Naive thymus-derived CD4-positive, alpha-beta T cell (primary cell): Measurements from ENCODE around the gene APLP1. TPM values are rescaled to one million over a fixed set of nuclear protein-coding genes. Genes with fewer than 3 reads are reported as not detected.
"Not testable (repeated sequence)": the region's sequence is repeated elsewhere in the genome, so short reads cannot be mapped to it uniquely, and the experiment has no call there.

Experiments
- ATAC-seq: fragments of 150-1000 bp; cut with Tn5 transposase; 2 replicates; pipeline ENCODE4 v1.10.0; 2021; ENCODE audit warnings: mild to moderate bottlenecking, moderate library complexity
- CTCF ChIA-PET: fragments of 350-600 bp; sonication (Branson Sonifier 250); formaldehyde crosslinking; loops from one replicate; lab custom pipeline; 2021; ENCODE audit warnings: antibody characterized with exemption; lab: Charles Lee
- POLR2A ChIA-PET: fragments of 350-600 bp; sonication (Branson Sonifier 250); formaldehyde crosslinking; loops from one replicate; lab custom pipeline; 2021; ENCODE audit warnings: antibody characterized with exemption, inconsistent platforms; lab: Charles Lee
- DNase-seq, 9 donors: peaks; one replicate each; pipeline versions ENCODE4 v3.0.0 to v3.0.0-alpha.2; 2020 to 2022; ENCODE audit warnings: mixed read lengths in 1 of 9
- H3K27ac ChIP-seq: one replicate; pipeline ENCODE4 v1.7.0; 2013; ENCODE audit warnings: mild to moderate bottlenecking, low read depth, low read length, moderate library complexity
- H3K27me3 ChIP-seq, 2 donors: one replicate each; pipeline ENCODE4 v1.7.0; 2013; ENCODE audit warnings: low read length in 2 of 2, mild to moderate bottlenecking in 2 of 2, moderate library complexity in 2 of 2; ENCODE audit not compliant: control insufficient read depth in 2 of 2, insufficient read depth in 2 of 2
- H3K36me3 ChIP-seq, 3 experiments: 1 replicate in 2 of 3; 2 replicates in 1 of 3; pipeline ENCODE4 v1.7.0; 2013; ENCODE audit warnings: low read length in 3 of 3, mild to moderate bottlenecking in 3 of 3, moderate library complexity in 1 of 3; ENCODE audit not compliant: insufficient read depth in 3 of 3, control insufficient read depth in 2 of 3
- H3K4me1 ChIP-seq, 2 donors: one replicate each; pipeline ENCODE4 v1.7.0; 2013; ENCODE audit warnings: low read length in 2 of 2, mild to moderate bottlenecking in 2 of 2, moderate library complexity in 1 of 2; ENCODE audit not compliant: control insufficient read depth in 2 of 2, insufficient read depth in 2 of 2
- H3K4me3 ChIP-seq: 2 replicates; pipeline ENCODE4 v1.7.0; 2013; ENCODE audit warnings: mild to moderate bottlenecking, low read length
- H3K9me3 ChIP-seq, 3 experiments: 1 replicate in 2 of 3; 2 replicates in 1 of 3; pipeline ENCODE4 v1.7.0; 2013; ENCODE audit warnings: low read length in 3 of 3; ENCODE audit not compliant: control insufficient read depth in 2 of 3
- H3K27ac Mint-ChIP-seq, 9 donors: one replicate each; pipeline ENCODE4 v1.8.0; 2020 to 2022; ENCODE audit warnings: mixed read lengths in 9 of 9, mild to moderate bottlenecking in 8 of 9, moderate library complexity in 5 of 9, inconsistent platforms in 2 of 9
- H3K27me3 Mint-ChIP-seq, 5 donors: one replicate each; pipeline ENCODE4 v1.8.0; 2021 to 2022; ENCODE audit warnings: mixed read lengths in 5 of 5, mild to moderate bottlenecking in 1 of 5
- H3K36me3 Mint-ChIP-seq, 5 donors: one replicate each; pipeline ENCODE4 v1.8.0; 2020 to 2022; ENCODE audit warnings: mixed read lengths in 5 of 5, mild to moderate bottlenecking in 3 of 5, inconsistent platforms in 1 of 5
- H3K4me1 Mint-ChIP-seq, 7 donors: one replicate each; pipeline ENCODE4 v1.8.0; 2020 to 2022; ENCODE audit warnings: mixed read lengths in 7 of 7, mild to moderate bottlenecking in 3 of 7, inconsistent platforms in 1 of 7
- H3K4me3 Mint-ChIP-seq, 10 donors: one replicate each; pipeline ENCODE4 v1.8.0; 2020 to 2022; ENCODE audit warnings: mild to moderate bottlenecking in 10 of 10, mixed read lengths in 10 of 10, moderate library complexity in 6 of 10, inconsistent platforms in 2 of 10
- H3K9me3 Mint-ChIP-seq, 11 donors: one replicate each; pipeline ENCODE4 v1.8.0; 2020 to 2022; ENCODE audit warnings: mixed read lengths in 11 of 11, mild to moderate bottlenecking in 4 of 11, inconsistent platforms in 1 of 11, moderate library complexity in 1 of 11
- intact Hi-C, 2 donors: fragments of 100-400 bp; cut with micrococcal nuclease; formaldehyde crosslinking; loops; one replicate each; pipeline ENCODE4 v1.15.1; 2023
- polyA plus RNA-seq, 2 donors: library from polyadenylated mRNA; unstranded; fragments of 300-500 nt; fragmentation: Illumina TruSeq; gene quantifications; one replicate each; pipeline ENCODE4 v1.2.3, GENCODE V29; 2021
- total RNA-seq, 6 experiments: library from RNA in 5 of 6; stranded (reverse) in 5 of 6; gene quantifications; 1 replicate in 5 of 6; 2 replicates in 1 of 6; pipeline ENCODE4 v1.2.3 and lab custom pipeline; 2021 to 2026

The APLP1 gene
- total and polyA plus RNA-seq, 7 experiments from 2014 or later = 2.4 TPM; not detected in 6

DNA sequence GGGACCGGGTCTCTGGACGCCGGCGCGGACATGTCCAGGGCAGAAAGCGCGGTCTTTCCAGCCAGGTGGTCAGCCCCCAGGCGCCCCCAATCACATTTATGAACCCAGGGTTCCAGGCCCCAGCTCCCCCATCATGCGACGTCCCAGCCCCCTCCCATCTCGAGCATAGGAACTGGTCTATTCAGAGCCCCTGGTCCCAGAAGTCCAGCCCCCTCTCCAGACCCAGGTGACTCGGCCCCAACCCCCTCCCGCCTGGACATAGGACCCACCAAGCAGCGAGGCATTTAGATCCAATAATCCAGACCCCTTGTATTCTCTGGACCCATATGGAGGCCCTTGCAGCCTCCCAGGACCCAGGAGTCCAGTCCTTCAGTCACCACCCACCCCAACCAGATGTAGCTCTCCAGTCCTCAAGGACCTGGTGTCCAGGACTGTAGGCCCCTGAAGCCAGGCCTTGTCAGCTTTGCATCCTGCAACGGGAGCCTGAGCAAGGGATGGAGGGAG lies 501 bp downstream of the APLP1 start:
- no peaks in the 10 kb centered on the region for H3K36me3 ChIP-seq
- no peaks in the 10 kb centered on the region for H3K9me3 ChIP-seq
- ChIA-PET CTCF (no interaction called here), POLR2A (interaction anchor here (1.2 kb wide), 1 partner anchor 29 kb away, joined by 5 read pairs; no protein-coding TSS in a partner anchor)
- Mint-ChIP-seq H3K4me1 (peaks cover 13 to 22% (median 17%) of the 10 kb centered on the region in 7 donors), H3K4me3 (peak overlapping the region; percentile 21 to 92 (median 72)), H3K9me3 (peaks cover 0 to 6% (median 0%) of the 10 kb centered on the region in 11 donors), H3K27me3 (peaks cover 22 to 58% (median 41%) of the 10 kb centered on the region in 5 donors), H3K27ac (peak overlapping the region in 1 of 9 donors; percentile 30), H3K36me3 (peaks cover 0 to 8% (median 0%) of the 10 kb centered on the region in 5 donors)
- intact Hi-C loops = loop anchor here (1.0 to 5.0 kb wide), 9 partner anchors 10 to 221 kb away; partner anchors contain the start of genes ARHGAP33 (in 2 of the 2), ALKBH6 (in 1 of the 2), COX6B1 (in 1 of the 2) and HCST (in 1 of the 2)
- H3K27me3 ChIP-seq = peaks cover 5 to 7% of the 10 kb centered on the region in 2 donors
- peaks cover 16 to 18% of the 10 kb centered on the region in 2 donors for H3K4me1 ChIP-seq
- ATAC-seq (no peak), DNase-seq (no peak)
- no peak overlapping the region for H3K4me3 ChIP-seq
- H3K27ac ChIP-seq = no peak overlapping the region

DNA sequence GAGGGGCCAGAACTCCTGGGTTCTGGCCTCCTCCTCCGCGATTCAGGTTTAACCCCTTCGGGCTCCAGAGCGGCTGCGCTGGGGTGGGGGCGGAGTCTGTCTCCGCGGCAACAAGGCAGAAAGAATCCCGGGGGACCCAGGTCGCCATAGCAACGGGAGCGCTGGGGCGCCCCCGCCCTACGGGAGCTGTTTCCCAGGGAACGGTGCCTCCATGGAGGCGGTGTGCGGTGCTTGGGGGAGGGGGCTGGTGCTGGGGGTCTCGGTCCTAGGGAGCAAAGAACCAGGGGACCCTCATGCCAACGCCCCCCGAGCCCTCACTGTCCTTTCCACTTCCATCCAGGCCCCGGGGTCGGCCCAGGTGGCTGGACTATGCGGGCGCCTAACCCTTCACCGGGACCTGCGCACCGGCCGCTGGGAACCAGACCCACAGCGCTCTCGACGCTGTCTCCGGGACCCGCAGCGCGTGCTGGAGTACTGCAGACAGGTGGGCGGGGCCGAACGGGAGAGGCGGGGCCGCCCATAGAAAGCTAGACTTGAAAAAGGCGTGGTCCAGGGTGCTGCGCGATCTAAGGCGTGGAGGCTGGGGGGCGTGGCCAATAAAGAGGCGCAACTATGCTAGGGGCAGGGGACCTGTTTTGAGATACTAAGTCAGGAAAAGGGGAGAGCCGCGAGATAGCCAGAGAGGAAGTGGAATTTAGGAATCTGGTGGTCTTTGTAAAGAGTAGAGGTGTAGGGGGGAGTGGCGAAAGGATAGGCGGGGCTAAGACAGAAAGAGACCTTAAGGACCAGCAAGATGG lies 1.2 kb downstream of the APLP1 start:
- Mint-ChIP-seq H3K27me3 (peaks cover 22 to 57% (median 42%) of the 10 kb centered on the region in 5 donors), H3K27ac (peak overlapping the region in 5 of 9 donors; percentile 12 to 68 (median 53)), H3K36me3 (peaks cover 0 to 8% (median 0%) of the 10 kb centered on the region in 5 donors), H3K4me1 (peaks cover 13 to 22% (median 17%) of the 10 kb centered on the region in 7 donors), H3K4me3 (peak overlapping the region; percentile 75 to 92 (median 82)), H3K9me3 (peaks cover 0 to 7% (median 0%) of the 10 kb centered on the region in 11 donors)
- DNase-seq = peak; percentile 55 to 88 (median 78)
- Histone ChIP-seq H3K4me3 (no peak overlapping the region), H3K9me3 (no peaks in the 10 kb centered on the region), H3K27me3 (peaks cover 5 to 7% of the 10 kb centered on the region in 2 donors), H3K36me3 (no peaks in the 10 kb centered on the region), H3K4me1 (peaks cover 16 to 18% of the 10 kb centered on the region in 2 donors), H3K27ac (no peak overlapping the region)
- intact Hi-C loops = loop anchor here (1.0 to 5.0 kb wide), 8 partner anchors 33 to 221 kb away; partner anchors contain the start of genes ARHGAP33 (in 2 of the 2), ALKBH6 (in 1 of the 2), COX6B1 (in 1 of the 2) and HCST (in 1 of the 2)
- peak; percentile 95 for ATAC-seq
- ChIA-PET POLR2A (interaction anchor here (1.2 kb wide), 1 partner anchor 29 kb away, joined by 5 read pairs; no protein-coding TSS in a partner anchor), CTCF (no interaction called here)

DNA sequence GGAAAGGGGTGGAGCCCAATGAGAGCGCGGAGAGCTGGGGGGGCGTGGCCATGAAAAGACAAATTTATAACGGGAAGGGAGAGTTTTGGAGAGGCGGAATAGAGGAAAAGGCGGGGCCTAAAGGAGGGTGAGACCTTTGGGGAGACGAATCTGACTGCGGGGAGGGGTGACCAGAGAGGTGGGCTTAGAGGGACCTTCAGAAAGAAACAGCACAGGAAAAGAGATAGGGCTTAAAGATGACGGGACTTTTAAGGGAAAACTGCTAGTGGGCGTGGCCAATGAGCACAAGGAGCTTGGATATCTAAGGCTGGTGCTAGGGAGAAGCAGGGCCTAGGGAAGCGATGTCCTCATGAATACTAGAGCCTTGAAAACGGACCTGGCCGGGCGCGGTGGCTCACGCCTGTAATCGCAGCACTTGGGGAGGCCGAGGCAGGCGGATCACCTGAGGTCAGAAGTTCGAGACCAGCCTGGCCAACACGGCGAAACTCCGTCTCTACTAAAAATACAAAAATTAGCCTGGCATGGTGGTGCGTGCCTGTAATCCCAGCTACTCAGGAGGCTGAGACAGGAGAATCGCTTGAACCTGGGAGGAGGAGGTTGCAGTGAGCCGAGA lies 1.9 kb downstream of the APLP1 start:
- H3K27ac Mint-ChIP-seq = peak overlapping the region in 4 of 9 donors; percentile 20 to 68 (median 53)
- not testable (repeated sequence) for H3K27me3 ChIP-seq

DNA sequence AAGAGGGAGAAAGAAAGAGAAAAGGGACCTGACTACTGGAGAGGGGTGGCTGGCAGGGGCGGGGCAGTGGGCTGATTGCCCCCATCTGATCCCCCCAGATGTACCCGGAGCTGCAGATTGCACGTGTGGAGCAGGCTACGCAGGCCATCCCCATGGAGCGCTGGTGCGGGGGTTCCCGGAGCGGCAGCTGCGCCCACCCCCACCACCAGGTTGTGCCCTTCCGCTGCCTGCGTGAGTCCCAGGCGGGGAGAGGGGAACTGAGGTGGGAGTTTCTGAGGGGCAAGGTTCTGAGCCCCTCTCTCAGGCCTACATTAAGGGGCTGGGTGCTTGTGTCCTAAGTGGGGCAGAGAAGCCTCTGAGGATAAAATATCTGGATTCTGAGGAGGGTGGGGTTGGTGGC lies 2.4 kb downstream of the APLP1 start:
- peak overlapping the region in 2 of 10 donors; percentile 16 to 23 for H3K4me3 Mint-ChIP-seq
- peaks cover 22 to 49% (median 42%) of the 10 kb centered on the region in 5 donors for H3K27me3 Mint-ChIP-seq
- no peak overlapping the region for H3K27ac Mint-ChIP-seq
- ChIA-PET POLR2A (no interaction called here), CTCF (no interaction called here)
- ATAC-seq (no peak), DNase-seq (no peak)
- Histone ChIP-seq H3K27ac (no peak overlapping the region), H3K4me3 (no peak overlapping the region), H3K36me3 (no peaks in the 10 kb centered on the region), H3K4me1 (peaks cover 16 to 18% of the 10 kb centered on the region in 2 donors), H3K9me3 (no peaks in the 10 kb centered on the region), H3K27me3 (peaks cover 5 to 7% of the 10 kb centered on the region in 2 donors)
- H3K36me3 Mint-ChIP-seq = peaks cover 0 to 1% (median 0%) of the 10 kb centered on the region in 5 donors
- peaks cover 0 to 4% (median 0%) of the 10 kb centered on the region in 11 donors for H3K9me3 Mint-ChIP-seq
- H3K4me1 Mint-ChIP-seq = peaks cover 13 to 23% (median 17%) of the 10 kb centered on the region in 7 donors
- intact Hi-C loops = no loop called here

More for the DNA sequence above, 1.9 kb downstream of the APLP1 start:
- Mint-ChIP-seq H3K4me3 (peak overlapping the region; percentile 75 to 92 (median 82)), H3K27me3 (peaks cover 22 to 55% (median 42%) of the 10 kb centered on the region in 5 donors), H3K4me1 (peaks cover 13 to 23% (median 17%) of the 10 kb centered on the region in 7 donors)
- H3K4me3 ChIP-seq, H3K36me3 ChIP-seq, H3K36me3 Mint-ChIP-seq, POLR2A ChIA-PET, H3K9me3 ChIP-seq, DNase-seq, H3K9me3 Mint-ChIP-seq, H3K27ac ChIP-seq, ATAC-seq, CTCF ChIA-PET, intact Hi-C loops: not testable (repeated sequence)
- peaks cover 16 to 18% of the 10 kb centered on the region in 2 donors for H3K4me1 ChIP-seq

DNA sequence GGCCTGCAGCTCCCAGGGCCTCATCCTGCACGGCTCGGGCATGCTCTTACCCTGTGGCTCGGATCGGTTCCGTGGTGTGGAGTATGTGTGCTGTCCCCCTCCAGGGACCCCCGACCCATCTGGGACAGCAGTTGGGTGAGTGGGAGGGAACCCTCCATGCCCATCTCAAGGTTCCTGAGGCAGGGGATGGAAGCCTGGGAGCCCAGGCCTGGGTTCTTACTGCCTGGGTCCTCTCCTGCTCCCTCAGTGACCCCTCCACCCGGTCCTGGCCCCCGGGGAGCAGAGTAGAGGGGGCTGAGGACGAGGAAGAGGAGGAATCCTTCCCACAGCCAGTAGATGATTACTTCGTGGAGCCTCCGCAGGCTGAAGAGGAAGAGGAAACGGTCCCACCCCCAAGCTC lies 3.2 kb downstream of the APLP1 start:
- H3K27me3 Mint-ChIP-seq = peaks cover 19 to 48% (median 39%) of the 10 kb centered on the region in 5 donors
- H3K36me3 Mint-ChIP-seq = peaks cover 0 to 6% (median 0%) of the 10 kb centered on the region in 5 donors
- Histone ChIP-seq H3K27me3 (peaks cover 5 to 7% of the 10 kb centered on the region in 2 donors), H3K27ac (no peak overlapping the region), H3K4me3 (no peak overlapping the region), H3K4me1 (peaks cover 16 to 18% of the 10 kb centered on the region in 2 donors), H3K36me3 (no peaks in the 10 kb centered on the region), H3K9me3 (no peaks in the 10 kb centered on the region)
- peaks cover 13 to 23% (median 17%) of the 10 kb centered on the region in 7 donors for H3K4me1 Mint-ChIP-seq
- no peak for ATAC-seq
- H3K27ac Mint-ChIP-seq = no peak overlapping the region
- H3K4me3 Mint-ChIP-seq = no peak overlapping the region
- POLR2A ChIA-PET = no interaction called here
- no peak for DNase-seq
- CTCF ChIA-PET = no interaction called here
- intact Hi-C loops = no loop called here
- peaks cover 0 to 4% (median 0%) of the 10 kb centered on the region in 11 donors for H3K9me3 Mint-ChIP-seq

DNA sequence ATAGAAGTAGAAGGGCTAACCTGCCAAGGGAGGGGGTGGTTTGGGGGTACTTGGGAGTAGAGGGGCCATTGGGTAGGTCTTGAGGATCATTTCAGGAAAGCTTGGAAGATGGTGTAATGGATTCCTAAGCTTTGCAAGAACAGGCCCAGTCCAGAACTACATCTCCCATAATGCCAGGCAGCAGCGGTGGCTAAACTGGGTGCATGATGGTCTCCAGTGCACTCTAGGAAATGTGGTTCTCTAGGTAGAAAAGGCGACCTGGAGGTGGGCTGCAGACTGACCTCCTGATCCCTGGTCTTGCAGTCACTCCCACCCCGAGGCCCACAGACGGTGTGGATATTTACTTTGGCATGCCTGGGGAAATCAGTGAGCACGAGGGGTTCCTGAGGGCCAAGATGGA lies 3.8 kb downstream of the APLP1 start:
- H3K4me3 ChIP-seq = no peak overlapping the region
- H3K4me1 ChIP-seq = peaks cover 16 to 18% of the 10 kb centered on the region in 2 donors
- H3K4me3 Mint-ChIP-seq = no peak overlapping the region
- no peaks in the 10 kb centered on the region for H3K9me3 ChIP-seq
- intact Hi-C loops = no loop called here
- ChIA-PET POLR2A (no interaction called here), CTCF (no interaction called here)
- no peak overlapping the region for H3K27ac Mint-ChIP-seq
- peaks cover 5 to 7% of the 10 kb centered on the region in 2 donors for H3K27me3 ChIP-seq
- no peaks in the 10 kb centered on the region for H3K36me3 ChIP-seq
- no peak overlapping the region for H3K27ac ChIP-seq
- ATAC-seq (no peak), DNase-seq (no peak)
- peaks cover 0 to 4% (median 0%) of the 10 kb centered on the region in 11 donors for H3K9me3 Mint-ChIP-seq
- peaks cover 13 to 23% (median 17%) of the 10 kb centered on the region in 7 donors for H3K4me1 Mint-ChIP-seq
- peaks cover 15 to 46% (median 39%) of the 10 kb centered on the region in 5 donors for H3K27me3 Mint-ChIP-seq
- H3K36me3 Mint-ChIP-seq = peaks cover 0 to 6% (median 0%) of the 10 kb centered on the region in 5 donors
